ENCODE data around the gene TGFBR2. TPM values are rescaled to one million over a fixed set of nuclear protein-coding genes. Genes with fewer than 3 reads are reported as not detected.

Gene TGFBR2
- total and polyA plus RNA-seq, 2 of the 13 experiments (the other 11 are each of a cell fraction or from before 2014, with no cell fraction given), result 82.2 to 187 TPM

DNA sequence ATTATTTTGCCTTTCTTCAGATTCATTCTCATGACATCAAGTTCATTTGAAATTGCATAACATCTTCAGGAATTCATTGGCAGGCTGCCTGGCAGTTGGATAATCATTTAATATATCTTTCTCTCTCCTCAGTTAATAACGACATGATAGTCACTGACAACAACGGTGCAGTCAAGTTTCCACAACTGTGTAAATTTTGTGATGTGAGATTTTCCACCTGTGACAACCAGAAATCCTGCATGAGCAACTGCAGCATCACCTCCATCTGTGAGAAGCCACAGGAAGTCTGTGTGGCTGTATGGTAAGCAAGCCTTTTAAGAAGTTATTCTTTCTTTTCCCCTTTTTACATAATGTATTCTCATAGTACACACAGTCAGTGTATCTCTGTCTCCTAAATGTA, 38.2 kb downstream of the TGFBR2 start:
- no peaks in the 10 kb centered on the region for H3K9me3 ChIP-seq (ENCODE audit: low read length)
- H3K4me2 ChIP-seq (ENCODE audit: low read depth, low read length), result no peak overlapping the region
- ChIA-PET POLR2A (no interaction called here), CTCF (ENCODE audit: low intra/inter-chr PET ratio, low total read pairs) (no interaction called here)
- H3K27ac ChIP-seq (ENCODE audit: extremely low read length, insufficient read depth, low read length), result no peak overlapping the region
- in situ Hi-C loops (cut with HindIII; ENCODE audit: extremely low pct_ligation_motif_present, low pct_unique_long_range_greater_than_20kb), result no loop called here
- peaks cover 100% of the 10 kb centered on the region for H4K20me1 ChIP-seq (ENCODE audit: insufficient read depth, low read length)
- H3K4me1 ChIP-seq (ENCODE audit: insufficient read depth, low read length), result peaks cover 95% of the 10 kb centered on the region
- H3K4me3 ChIP-seq (replicated peaks in 1 of 3; ENCODE audit: insufficient read depth in 1 of 3, low read depth in 2 of 3, low read length in 3 of 3), result no peak overlapping the region
- no peaks in the 10 kb centered on the region for H3K27me3 ChIP-seq (ENCODE audit: control insufficient read depth in 1 of 2, insufficient read depth in 2 of 2, low read length in 2 of 2)
- peaks cover 98% of the 10 kb centered on the region for H3K79me2 ChIP-seq (ENCODE audit: insufficient read depth, low read length)
- DNase-seq (ENCODE audit: low spot score), result no peak
- TF ChIP-seq RBM22 (optimal IDR thresholded peaks at IDR 0.05; ENCODE audit: low read length) (peak; percentile 78), SSRP1 (CRISPR knock-in tag; IDR thresholded peaks at IDR 0.05) (peak; percentile 50; the same call in 1 of the 2 replicates), SOX13 (IDR thresholded peaks at IDR 0.05) (no peak), SOX13 (CRISPR knock-in tag; conservative IDR thresholded peaks at IDR 0.05 in 1 of 2, IDR thresholded peaks at IDR 0.05 in 1 of 2) (no peak), KDM3A (CRISPR knock-in tag; IDR thresholded peaks at IDR 0.05; ENCODE audit: low read depth) (no peak), HDAC6 (IDR thresholded peaks at IDR 0.05; ENCODE audit: low read depth, low read length) (no peak)
- TF ChIP-seq, protein P1, sequence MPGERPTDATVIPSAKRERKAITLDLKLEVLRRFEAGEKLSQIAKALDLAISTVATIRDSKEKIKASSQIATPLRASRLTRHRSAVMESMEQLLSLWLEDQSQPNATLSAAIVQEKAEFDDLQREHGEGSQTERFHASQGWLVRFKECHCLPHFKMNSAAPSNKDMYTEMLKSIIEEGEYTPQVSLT (CRISPR knock-in tag; IDR thresholded peaks at IDR 0.05; ENCODE audit: borderline replicate concordance, low read depth), result no peak
- FAIRE-seq, result no peak
- no peak overlapping the region for H3K9ac ChIP-seq (ENCODE audit: insufficient read depth, low read depth, low read length)
- H3K36me3 ChIP-seq (replicated peaks in 1 of 2; ENCODE audit: control insufficient read depth in 1 of 2, insufficient read depth in 2 of 2, low read length in 2 of 2), result peaks cover 33 to 87% of the 10 kb centered on the region in 2 experiments
- no TSS peak for BruUV-seq (replicated peaks)
- H2AFZ ChIP-seq (ENCODE audit: low read length), result no peak overlapping the region
- 82% methylated on average over 2 of the region's 2 CpGs for WGBS (ENCODE audit: low lambda C conversion rate)
- ATAC-seq, result no peak
- intact Hi-C loops (cut with micrococcal nuclease; ENCODE audit: unreplicated experiment), result no loop called here

DNA sequence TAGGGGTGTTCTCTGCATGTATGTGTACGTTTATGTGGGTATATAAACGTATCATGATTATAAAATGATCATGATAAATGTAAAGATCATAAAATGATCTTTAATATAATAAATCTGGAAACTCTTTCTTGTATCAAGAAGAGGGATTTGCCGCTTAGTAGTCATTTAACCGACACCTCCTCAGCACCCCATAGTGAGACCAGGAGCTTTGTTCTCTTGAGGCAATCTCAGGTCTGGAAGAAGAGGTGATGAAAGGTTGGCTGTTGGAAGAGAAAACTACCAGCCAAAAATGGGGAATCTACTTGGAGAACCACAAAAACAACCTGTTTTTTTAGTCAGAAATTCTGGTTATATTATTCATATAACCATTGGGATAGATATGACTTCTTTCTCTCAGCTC, 38.7 kb downstream of the TGFBR2 start:
- no peak overlapping the region for H3K4me2 ChIP-seq (ENCODE audit: low read depth, low read length)
- ATAC-seq (no peak), DNase-seq (ENCODE audit: low spot score) (no peak), FAIRE-seq (no peak)
- H2AFZ ChIP-seq (ENCODE audit: low read length), result no peak overlapping the region
- H3K36me3 ChIP-seq (replicated peaks in 1 of 2; ENCODE audit: control insufficient read depth in 1 of 2, insufficient read depth in 2 of 2, low read length in 2 of 2), result peaks cover 35 to 91% of the 10 kb centered on the region in 2 experiments
- intact Hi-C loops (cut with micrococcal nuclease; ENCODE audit: unreplicated experiment), result no loop called here
- peaks cover 94% of the 10 kb centered on the region for H3K4me1 ChIP-seq (ENCODE audit: insufficient read depth, low read length)
- ChIA-PET CTCF (ENCODE audit: low intra/inter-chr PET ratio, low total read pairs) (no interaction called here), POLR2A (no interaction called here)
- in situ Hi-C loops (cut with HindIII; ENCODE audit: extremely low pct_ligation_motif_present, low pct_unique_long_range_greater_than_20kb), result no loop called here
- peaks cover 100% of the 10 kb centered on the region for H4K20me1 ChIP-seq (ENCODE audit: insufficient read depth, low read length)
- H3K4me3 ChIP-seq (replicated peaks in 1 of 3; ENCODE audit: insufficient read depth in 1 of 3, low read depth in 2 of 3, low read length in 3 of 3), result no peak overlapping the region
- BruUV-seq (replicated peaks), result no TSS peak
- H3K9ac ChIP-seq (ENCODE audit: insufficient read depth, low read depth, low read length), result no peak overlapping the region
- WGBS (ENCODE audit: low lambda C conversion rate), result 84% methylated on average over 4 of the region's 4 CpGs
- H3K27ac ChIP-seq (ENCODE audit: extremely low read length, insufficient read depth, low read length), result no peak overlapping the region
- H3K79me2 ChIP-seq (ENCODE audit: insufficient read depth, low read length), result peaks cover 98% of the 10 kb centered on the region
- TF ChIP-seq, protein P2, sequence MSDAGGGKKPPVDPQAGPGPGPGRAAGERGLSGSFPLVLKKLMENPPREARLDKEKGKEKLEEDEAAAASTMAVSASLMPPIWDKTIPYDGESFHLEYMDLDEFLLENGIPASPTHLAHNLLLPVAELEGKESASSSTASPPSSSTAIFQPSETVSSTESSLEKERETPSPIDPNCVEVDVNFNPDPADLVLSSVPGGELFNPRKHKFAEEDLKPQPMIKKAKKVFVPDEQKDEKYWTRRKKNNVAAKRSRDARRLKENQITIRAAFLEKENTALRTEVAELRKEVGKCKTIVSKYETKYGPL (CRISPR knock-in tag; IDR thresholded peaks at IDR 0.05), result 0 out of 2 replicates have a peak, but pooled peaks have one; percentile 24
- TF ChIP-seq, protein P3, sequence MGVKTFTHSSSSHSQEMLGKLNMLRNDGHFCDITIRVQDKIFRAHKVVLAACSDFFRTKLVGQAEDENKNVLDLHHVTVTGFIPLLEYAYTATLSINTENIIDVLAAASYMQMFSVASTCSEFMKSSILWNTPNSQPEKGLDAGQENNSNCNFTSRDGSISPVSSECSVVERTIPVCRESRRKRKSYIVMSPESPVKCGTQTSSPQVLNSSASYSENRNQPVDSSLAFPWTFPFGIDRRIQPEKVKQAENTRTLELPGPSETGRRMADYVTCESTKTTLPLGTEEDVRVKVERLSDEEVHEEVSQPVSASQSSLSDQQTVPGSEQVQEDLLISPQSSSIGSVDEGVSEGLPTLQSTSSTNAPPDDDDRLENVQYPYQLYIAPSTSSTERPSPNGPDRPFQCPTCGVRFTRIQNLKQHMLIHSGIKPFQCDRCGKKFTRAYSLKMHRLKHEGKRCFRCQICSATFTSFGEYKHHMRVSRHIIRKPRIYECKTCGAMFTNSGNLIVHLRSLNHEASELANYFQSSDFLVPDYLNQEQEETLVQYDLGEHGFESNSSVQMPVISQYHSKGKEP (CRISPR knock-in tag; IDR thresholded peaks at IDR 0.05), result no peak
- H3K27me3 ChIP-seq (ENCODE audit: control insufficient read depth in 1 of 2, insufficient read depth in 2 of 2, low read length in 2 of 2), result no peaks in the 10 kb centered on the region
- H3K9me3 ChIP-seq (ENCODE audit: low read length), result no peaks in the 10 kb centered on the region

Data from HepG2 (cell line).